A549 (cell line): ENCODE measurements around the gene OR10AD1. TPM values are rescaled to one million over a fixed set of nuclear protein-coding genes. Genes with fewer than 3 reads are reported as not detected.

Experiments
- ATAC-seq, 2 experiments: fragments of 200-7000 bp in 1 of 2; fragments of >200 bp in 1 of 2; cut with Nextera tagmentation in 1 of 2; cut with Tn5 transposase in 1 of 2; 3 replicates each; pipeline versions ENCODE4 v1.8.0 to v1.9.1; 2018 to 2020; ENCODE audit warnings: mild to moderate bottlenecking in 1 of 2, moderate library complexity in 1 of 2
- CTCF ChIA-PET: fragments of 300-600 bp; sonication (Branson Sonifier 250); formaldehyde crosslinking; extraction: SDS; loops from one replicate; lab custom pipeline; 2021; ENCODE audit warnings: antibody characterized with exemption, inconsistent platforms; lab: Yijun Ruan, JAX
- POLR2A ChIA-PET: fragments of 350-600 bp; formaldehyde crosslinking; extraction: SDS; loops from one replicate; lab custom pipeline; 2021; ENCODE audit warnings: antibody characterized with exemption, inconsistent platforms; lab: Yijun Ruan, JAX
- DNase-seq, 2 experiments: peaks; one replicate each; pipeline versions ENCODE4 v3.0.0 to v3.0.0-alpha.2; 2011 to 2016; ENCODE audit warnings: low read depth in 1 of 2, low spot score in 1 of 2
- FAIRE-seq: peaks from 2 replicates; lab custom pipeline; 2011; peaks lifted over from hg19 to GRCh38; lab: Jason Lieb, UNC
- H3K27ac ChIP-seq, 2 experiments: fragments of >200 bp; sonication (Bioruptor Twin); formaldehyde crosslinking; 3 replicates each; pipeline ENCODE4 v1.5.1; 2016 to 2017
- H3K4me1 ChIP-seq: fragments of >200 bp; sonication (Bioruptor Twin); formaldehyde crosslinking; 3 replicates; pipeline ENCODE4 v1.6.1; 2016
- H3K4me2 ChIP-seq: fragments of >200 bp; sonication (Bioruptor Twin); formaldehyde crosslinking; 3 replicates; pipeline ENCODE4 v1.6.1; 2016
- H3K4me3 ChIP-seq: fragments of >200 bp; sonication (Bioruptor Twin); formaldehyde crosslinking; 3 replicates; pipeline ENCODE4 v1.5.1; 2016
- H3K9me3 ChIP-seq: fragments of >200 bp; sonication (Bioruptor Twin); formaldehyde crosslinking; 3 replicates; pipeline ENCODE4 v1.6.1; 2016
- BHLHE40 ChIP-seq: IDR thresholded peaks from 2 replicates; pipeline ENCODE4 v1.6.1; 2012; ENCODE audit warnings: low read depth, low read length, inconsistent platforms
- CHD4 ChIP-seq: fragments of 200-600 bp; sonication (generic); IDR thresholded peaks from 2 replicates; pipeline ENCODE4 v1.6.1; 2016; ENCODE audit warnings: antibody characterized with exemption, mild to moderate bottlenecking, borderline replicate concordance
- ESRRA ChIP-seq: fragments of 150-350 bp; IDR thresholded peaks from 2 replicates; pipeline ENCODE4 v1.6.1; 2014; ENCODE audit warnings: mild to moderate bottlenecking, low read length, borderline replicate concordance
- HDAC2 ChIP-seq: fragments of 200-600 bp; sonication (generic); IDR thresholded peaks from 2 replicates; pipeline ENCODE4 v1.6.1; 2016
- HEYL ChIP-seq: fragments of 250-450 bp; sonication (Bioruptor Pico); IDR thresholded peaks from 2 replicates; pipeline ENCODE4 v1.8.0; 2021; ENCODE audit warnings: mild to moderate bottlenecking, moderate library complexity
- HOXA7 ChIP-seq: fragments of 250-450 bp; sonication (Bioruptor Pico); IDR thresholded peaks from 2 replicates; pipeline ENCODE4 v1.5.0; 2020; ENCODE audit warnings: mild to moderate bottlenecking, moderate library complexity
- JUN ChIP-seq, 2 experiments: fragments of >200 bp; sonication (Bioruptor Twin); formaldehyde crosslinking; IDR thresholded peaks; 2 replicates in 1 of 2; 3 replicates in 1 of 2; pipeline ENCODE4 v1.6.1; 2016 to 2017
- JUNB ChIP-seq: fragments of >200 bp; sonication (Bioruptor Twin); formaldehyde crosslinking; IDR thresholded peaks from 2 replicates; pipeline ENCODE4 v1.6.1; 2016
- KDM1A ChIP-seq: fragments of 200-600 bp; sonication (generic); IDR thresholded peaks from 2 replicates; pipeline ENCODE4 v1.6.1; 2016; ENCODE audit warnings: low read depth, mild to moderate bottlenecking
- MAFK ChIP-seq: fragments of 450-650 bp; IDR thresholded peaks from 2 replicates; pipeline ENCODE4 v1.6.1; 2014; ENCODE audit not compliant: partially characterized antibody
- NFE2L2 ChIP-seq: fragments of 150-350 bp; conservative IDR thresholded peaks from 2 replicates; pipeline ENCODE4 v1.6.1; 2014; ENCODE audit warnings: low read length
- NPAS2 ChIP-seq: fragments of 250-450 bp; sonication (Bioruptor Pico); IDR thresholded peaks from 2 replicates; pipeline ENCODE4 v1.8.0; 2022; ENCODE audit warnings: mild to moderate bottlenecking, moderate library complexity, borderline replicate concordance
- POLR2AphosphoS2 ChIP-seq: conservative IDR thresholded peaks from 2 replicates; pipeline ENCODE4 v1.6.1; 2012; ENCODE audit warnings: low read length, improper control_type of control experiment, inconsistent platforms
- RARB ChIP-seq: fragments of 250-450 bp; sonication (Bioruptor Pico); IDR thresholded peaks from 2 replicates; pipeline ENCODE4 v1.8.0; 2021; ENCODE audit warnings: mild to moderate bottlenecking, moderate library complexity
- RCOR1 ChIP-seq: fragments of 150-350 bp; IDR thresholded peaks from 2 replicates; pipeline ENCODE4 v1.6.1; 2014; ENCODE audit warnings: antibody characterized with exemption, low read length, low read depth
- RFX5 ChIP-seq: fragments of 450-650 bp; IDR thresholded peaks from 2 replicates; pipeline ENCODE4 v1.7.1; 2014; ENCODE audit warnings: antibody characterized with exemption, mild to moderate bottlenecking, moderate library complexity
- SMC3 ChIP-seq: fragments of >200 bp; sonication (Bioruptor Twin); formaldehyde crosslinking; IDR thresholded peaks from 3 replicates; pipeline ENCODE4 v1.6.1; 2018; ENCODE audit warnings: inconsistent platforms
- SREBF2 ChIP-seq: fragments of 450-650 bp; IDR thresholded peaks from 2 replicates; pipeline ENCODE4 v1.6.1; 2014; ENCODE audit warnings: mild to moderate bottlenecking, moderate library complexity
- TFCP2L1 ChIP-seq: fragments of 250-450 bp; sonication (Bioruptor Pico); IDR thresholded peaks from 2 replicates; pipeline ENCODE4 v1.5.0; 2021; ENCODE audit warnings: mild to moderate bottlenecking
- ZFP36 ChIP-seq: fragments of 450-650 bp; IDR thresholded peaks from 2 replicates; pipeline ENCODE4 v1.6.1; 2014; ENCODE audit warnings: borderline replicate concordance; ENCODE audit not compliant: partially characterized antibody
- ZSCAN20 ChIP-seq: fragments of 250-450 bp; sonication (Bioruptor Pico); IDR thresholded peaks from 2 replicates; pipeline ENCODE4 v1.8.0; 2022; ENCODE audit warnings: mild to moderate bottlenecking, moderate library complexity
- WGBS: methylation state at CpG from one replicate; pipeline ENCODE4 v1.1.6; 2017; ENCODE audit errors: missing lambda C conversion rate; 5-methylcytosine and 5-hydroxymethylcytosine counted together
- polyA plus RNA-seq, 4 experiments: library from polyadenylated mRNA; depleted of rRNA in 3 of 4; stranded (reverse); fragments of >200 nt; fragmentation: RNase III in 1 of 4; extraction: RNeasy Plus Mini Kit Qiagen cat#74134 plus additional on column Dnase treatment in 1 of 4; gene quantifications; 2 replicates in 3 of 4; 3 replicates in 1 of 4; pipeline ENCODE4 v1.2.3, GENCODE V29; 2011 to 2017
- TF ChIP-seq, protein P1 (sequence below): fragments of >200 bp; sonication (Bioruptor Twin); formaldehyde crosslinking; IDR thresholded peaks from 2 replicates; pipeline ENCODE4 v1.6.1; 2016
- TF ChIP-seq, protein P2 (sequence below): fragments of 250-450 bp; sonication (Bioruptor Pico); IDR thresholded peaks from 2 replicates; pipeline ENCODE4 v1.5.0; 2021; ENCODE audit warnings: mild to moderate bottlenecking, moderate library complexity, borderline replicate concordance
- TF ChIP-seq, protein P3 (sequence below): fragments of 450-650 bp; IDR thresholded peaks from 2 replicates; pipeline ENCODE4 v1.6.1; 2014; ENCODE audit warnings: antibody characterized with exemption

Gene OR10AD1
- polyA plus RNA-seq, 2 of the 4 experiments (the other 2 are of a cell fraction) = not detected

DNA sequence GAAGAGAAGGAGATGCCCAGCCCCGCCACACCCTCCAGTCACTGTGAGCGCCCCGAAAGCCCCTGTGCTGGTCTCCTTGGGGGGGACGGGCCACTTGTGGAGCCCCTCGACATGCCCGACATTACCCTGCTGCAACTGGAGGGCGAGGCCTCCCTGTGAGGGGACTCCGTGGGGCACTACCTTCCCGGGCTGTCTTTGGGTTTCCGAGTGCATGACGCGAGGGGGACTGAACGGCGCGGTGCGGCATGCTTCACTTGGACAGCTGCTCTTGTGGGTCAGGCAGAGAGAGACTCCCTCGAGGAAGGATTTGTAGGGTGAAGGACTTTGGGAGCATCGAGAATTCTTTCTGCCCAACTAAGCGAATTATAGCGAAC lies 18.6 kb downstream of the OR10AD1 start:
- Histone ChIP-seq H3K4me3 (no peak overlapping the region), H3K4me2 (peak overlapping the region; percentile 81; the same call in 2 of the 3 replicates), H3K9me3 (no peaks in the 10 kb centered on the region), H3K4me1 (peaks cover 7% of the 10 kb centered on the region; the same call in 2 of the 3 replicates), H3K27ac (no peak overlapping the region)
- ChIA-PET CTCF (interaction anchor here (0.7 to 5.7 kb wide), 5 partner anchors 8 to 434 kb away, joined by 3 to 63 read pairs (median 5); partner anchors contain the start of gene ASB8), POLR2A (no interaction called here)
- ATAC-seq (no peak), DNase-seq (no peak), FAIRE-seq (no peak)
- TF ChIP-seq SMC3 = no peak
- no peak for TF ChIP-seq ZFP36
- TF ChIP-seq RCOR1 = no peak
- no peak for TF ChIP-seq RFX5
- TF ChIP-seq, protein P1, sequence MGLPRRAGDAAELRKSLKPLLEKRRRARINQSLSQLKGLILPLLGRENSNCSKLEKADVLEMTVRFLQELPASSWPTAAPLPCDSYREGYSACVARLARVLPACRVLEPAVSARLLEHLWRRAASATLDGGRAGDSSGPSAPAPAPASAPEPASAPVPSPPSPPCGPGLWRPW = no peak
- TF ChIP-seq JUNB = no peak
- TF ChIP-seq HDAC2 = no peak
- no peak for TF ChIP-seq NPAS2 (CRISPR knock-in tag)
- TF ChIP-seq POLR2AphosphoS2 = no peak
- no peak for TF ChIP-seq SREBF2
- no peak for TF ChIP-seq JUN (IDR thresholded peaks at IDR 0.05)
- no peak for TF ChIP-seq NFE2L2
- no peak for TF ChIP-seq ESRRA
- TF ChIP-seq HOXA7 = no peak
- TF ChIP-seq TFCP2L1 = no peak
- WGBS = 91% methylated on average over 14 of the region's 20 CpGs

DNA sequence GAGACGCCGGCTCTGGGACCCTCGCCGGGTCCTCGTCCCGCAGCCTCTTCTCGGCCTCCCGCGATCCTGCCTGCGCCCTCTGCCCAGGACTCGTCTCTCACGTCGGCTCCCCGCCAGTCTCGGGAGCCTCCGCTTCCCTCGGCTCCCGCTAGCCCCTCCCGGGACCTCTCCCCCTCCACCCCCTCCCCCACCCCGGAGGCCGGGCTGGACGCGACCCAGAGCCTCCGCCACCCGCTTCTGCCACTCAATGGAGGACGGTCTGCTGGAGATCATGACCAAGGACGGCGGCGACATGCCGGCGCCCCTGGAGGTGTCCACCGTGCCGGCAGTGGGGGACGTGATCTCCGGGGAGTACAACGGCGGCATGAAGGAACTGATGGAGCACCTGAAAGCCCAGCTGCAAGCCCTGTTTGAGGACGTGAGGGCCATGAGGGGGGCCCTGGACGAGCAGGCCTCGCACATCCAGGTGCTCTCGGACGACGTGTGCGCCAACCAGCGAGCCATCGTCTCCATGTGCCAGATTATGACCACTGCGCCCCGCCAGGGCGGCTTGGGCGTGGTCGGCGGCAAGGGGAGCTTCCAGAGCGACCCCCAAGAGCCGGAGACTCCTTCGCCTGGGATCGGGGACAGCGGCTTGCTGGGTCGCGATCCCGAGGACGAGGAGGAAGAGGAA lies 19.1 kb downstream of the OR10AD1 start:
- POLR2A ChIA-PET = no interaction called here
- ATAC-seq (peak; percentile 22 to 51), FAIRE-seq (no peak), DNase-seq (no peak)
- Histone ChIP-seq H3K4me1 (peaks cover 7% of the 10 kb centered on the region; the same call in 2 of the 3 replicates), H3K4me3 (peak overlapping the region; percentile 64), H3K27ac (peak overlapping the region; percentile 64 to 84), H3K4me2 (peak overlapping the region; percentile 81), H3K9me3 (no peaks in the 10 kb centered on the region)
- TF ChIP-seq, protein P2, sequence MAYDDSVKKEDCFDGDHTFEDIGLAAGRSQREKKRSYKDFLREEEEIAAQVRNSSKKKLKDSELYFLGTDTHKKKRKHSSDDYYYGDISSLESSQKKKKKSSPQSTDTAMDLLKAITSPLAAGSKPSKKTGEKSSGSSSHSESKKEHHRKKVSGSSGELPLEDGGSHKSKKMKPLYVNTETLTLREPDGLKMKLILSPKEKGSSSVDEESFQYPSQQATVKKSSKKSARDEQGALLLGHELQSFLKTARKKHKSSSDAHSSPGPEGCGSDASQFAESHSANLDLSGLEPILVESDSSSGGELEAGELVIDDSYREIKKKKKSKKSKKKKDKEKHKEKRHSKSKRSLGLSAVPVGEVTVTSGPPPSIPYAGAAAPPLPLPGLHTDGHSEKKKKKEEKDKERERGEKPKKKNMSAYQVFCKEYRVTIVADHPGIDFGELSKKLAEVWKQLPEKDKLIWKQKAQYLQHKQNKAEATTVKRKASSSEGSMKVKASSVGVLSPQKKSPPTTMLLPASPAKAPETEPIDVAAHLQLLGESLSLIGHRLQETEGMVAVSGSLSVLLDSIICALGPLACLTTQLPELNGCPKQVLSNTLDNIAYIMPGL (CRISPR knock-in tag) = no peak
- TF ChIP-seq ZFP36 = no peak
- no peak for TF ChIP-seq RARB (CRISPR knock-in tag)
- TF ChIP-seq CHD4 = no peak
- TF ChIP-seq RFX5 = no peak
- no peak for TF ChIP-seq ZSCAN20 (CRISPR knock-in tag)
- no peak for TF ChIP-seq BHLHE40
- no peak for TF ChIP-seq HEYL (CRISPR knock-in tag)
- no peak for TF ChIP-seq MAFK
- no peak for TF ChIP-seq HDAC2
- no peak for TF ChIP-seq NFE2L2
- no peak for TF ChIP-seq KDM1A
- TF ChIP-seq, protein P3, sequence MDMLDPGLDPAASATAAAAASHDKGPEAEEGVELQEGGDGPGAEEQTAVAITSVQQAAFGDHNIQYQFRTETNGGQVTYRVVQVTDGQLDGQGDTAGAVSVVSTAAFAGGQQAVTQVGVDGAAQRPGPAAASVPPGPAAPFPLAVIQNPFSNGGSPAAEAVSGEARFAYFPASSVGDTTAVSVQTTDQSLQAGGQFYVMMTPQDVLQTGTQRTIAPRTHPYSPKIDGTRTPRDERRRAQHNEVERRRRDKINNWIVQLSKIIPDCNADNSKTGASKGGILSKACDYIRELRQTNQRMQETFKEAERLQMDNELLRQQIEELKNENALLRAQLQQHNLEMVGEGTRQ = no peak
- 40% methylated on average over 39 of the region's 61 CpGs for WGBS
- CTCF ChIA-PET = interaction anchor here (0.7 to 5.7 kb wide), 9 partner anchors 8 to 435 kb away, joined by 3 to 63 read pairs (median 6); partner anchors contain the start of gene ASB8
